Glutamatergic neuron (in vitro differentiated cells): ENCODE data around the gene PPP1R2. TPM values are rescaled to one million over a fixed set of nuclear protein-coding genes. Genes with fewer than 3 reads are reported as not detected.

Source experiments
- DNase-seq: peaks from one replicate; pipeline ENCODE4 v3.0.0; 2022
- H3K27ac Mint-ChIP-seq: one replicate; pipeline ENCODE4 v1.8.0; 2020; ENCODE audit warnings: mild to moderate bottlenecking, mixed read lengths, inconsistent platforms; ENCODE audit not compliant: unreplicated experiment
- H3K27me3 Mint-ChIP-seq: one replicate; pipeline ENCODE4 v1.8.0; 2020; ENCODE audit warnings: mild to moderate bottlenecking, moderate library complexity, mixed read lengths, inconsistent platforms; ENCODE audit not compliant: unreplicated experiment
- H3K36me3 Mint-ChIP-seq: one replicate; pipeline ENCODE4 v1.8.0; 2020; ENCODE audit warnings: mild to moderate bottlenecking, mixed read lengths, inconsistent platforms; ENCODE audit not compliant: unreplicated experiment
- H3K4me1 Mint-ChIP-seq: one replicate; pipeline ENCODE4 v1.8.0; 2020; ENCODE audit warnings: mild to moderate bottlenecking, low read depth, mixed read lengths, inconsistent platforms; ENCODE audit not compliant: unreplicated experiment
- H3K4me3 Mint-ChIP-seq: one replicate; pipeline ENCODE4 v1.8.0; 2020; ENCODE audit warnings: mild to moderate bottlenecking, mixed read lengths, inconsistent platforms; ENCODE audit not compliant: unreplicated experiment
- H3K9me3 Mint-ChIP-seq: one replicate; pipeline ENCODE4 v1.8.0; 2020; ENCODE audit warnings: mild to moderate bottlenecking, moderate library complexity, mixed read lengths, inconsistent platforms; ENCODE audit not compliant: unreplicated experiment
- total RNA-seq: library from RNA; stranded (reverse); fragmentation: NEBNext Ultra II Directional; extraction: Animal tissue kit (Norgen Biotek cat#: 25700); gene quantifications from one replicate; pipeline ENCODE4 v1.2.1, GENCODE V29; 2021; ENCODE audit not compliant: unreplicated experiment
- TF ChIP-seq, protein P1 (sequence below): fragments of 200-600 bp; sonication (generic); IDR thresholded peaks from one replicate; pipeline ENCODE4 v1.5.0; 2021; ENCODE audit not compliant: partially characterized antibody, unreplicated experiment

Gene PPP1R2
- total RNA-seq, 1 donor from 2014 or later: 29.7 TPM

GRCh38 chr3:195566797-195567196 lies 23.7 kb upstream of the PPP1R2 start:
- peaks cover 3% of the 10 kb centered on the region for H3K9me3 Mint-ChIP-seq
- H3K4me3 Mint-ChIP-seq: no peak overlapping the region

GRCh38 chr3:195565716-195566115 lies 22.6 kb upstream of the PPP1R2 start:
- TF ChIP-seq, protein P1, sequence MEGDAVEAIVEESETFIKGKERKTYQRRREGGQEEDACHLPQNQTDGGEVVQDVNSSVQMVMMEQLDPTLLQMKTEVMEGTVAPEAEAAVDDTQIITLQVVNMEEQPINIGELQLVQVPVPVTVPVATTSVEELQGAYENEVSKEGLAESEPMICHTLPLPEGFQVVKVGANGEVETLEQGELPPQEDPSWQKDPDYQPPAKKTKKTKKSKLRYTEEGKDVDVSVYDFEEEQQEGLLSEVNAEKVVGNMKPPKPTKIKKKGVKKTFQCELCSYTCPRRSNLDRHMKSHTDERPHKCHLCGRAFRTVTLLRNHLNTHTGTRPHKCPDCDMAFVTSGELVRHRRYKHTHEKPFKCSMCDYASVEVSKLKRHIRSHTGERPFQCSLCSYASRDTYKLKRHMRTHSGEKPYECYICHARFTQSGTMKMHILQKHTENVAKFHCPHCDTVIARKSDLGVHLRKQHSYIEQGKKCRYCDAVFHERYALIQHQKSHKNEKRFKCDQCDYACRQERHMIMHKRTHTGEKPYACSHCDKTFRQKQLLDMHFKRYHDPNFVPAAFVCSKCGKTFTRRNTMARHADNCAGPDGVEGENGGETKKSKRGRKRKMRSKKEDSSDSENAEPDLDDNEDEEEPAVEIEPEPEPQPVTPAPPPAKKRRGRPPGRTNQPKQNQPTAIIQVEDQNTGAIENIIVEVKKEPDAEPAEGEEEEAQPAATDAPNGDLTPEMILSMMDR: no peak
- H3K4me3 Mint-ChIP-seq: no peak overlapping the region
- no peak for DNase-seq
- H3K27ac Mint-ChIP-seq: no peak overlapping the region
- no peaks in the 10 kb centered on the region for H3K27me3 Mint-ChIP-seq
- H3K4me1 Mint-ChIP-seq: peaks cover 2% of the 10 kb centered on the region
- H3K9me3 Mint-ChIP-seq: peaks cover 3% of the 10 kb centered on the region
- H3K36me3 Mint-ChIP-seq: no peaks in the 10 kb centered on the region

More at GRCh38 chr3:195566797-195567196, 23.7 kb upstream of the PPP1R2 start:
- Mint-ChIP-seq H3K36me3 (no peaks in the 10 kb centered on the region), H3K4me1 (peaks cover 2% of the 10 kb centered on the region), H3K27me3 (no peaks in the 10 kb centered on the region), H3K27ac (no peak overlapping the region)
- DNase-seq: peak; percentile 49
- TF ChIP-seq, protein P1: no peak

- H3K9me3 Mint-ChIP-seq: no peaks in the 10 kb centered on the region
- no peak overlapping the region for H3K27ac Mint-ChIP-seq
- TF ChIP-seq, protein P1: no peak
- H3K27me3 Mint-ChIP-seq: no peaks in the 10 kb centered on the region
- no peaks in the 10 kb centered on the region for H3K36me3 Mint-ChIP-seq
- no peak for DNase-seq
- H3K4me1 Mint-ChIP-seq: peaks cover 8% of the 10 kb centered on the region
- H3K4me3 Mint-ChIP-seq: no peak overlapping the region
Measured at GRCh38 chr3:195563317-195563716, 20.2 kb upstream of the PPP1R2 start.

DNA sequence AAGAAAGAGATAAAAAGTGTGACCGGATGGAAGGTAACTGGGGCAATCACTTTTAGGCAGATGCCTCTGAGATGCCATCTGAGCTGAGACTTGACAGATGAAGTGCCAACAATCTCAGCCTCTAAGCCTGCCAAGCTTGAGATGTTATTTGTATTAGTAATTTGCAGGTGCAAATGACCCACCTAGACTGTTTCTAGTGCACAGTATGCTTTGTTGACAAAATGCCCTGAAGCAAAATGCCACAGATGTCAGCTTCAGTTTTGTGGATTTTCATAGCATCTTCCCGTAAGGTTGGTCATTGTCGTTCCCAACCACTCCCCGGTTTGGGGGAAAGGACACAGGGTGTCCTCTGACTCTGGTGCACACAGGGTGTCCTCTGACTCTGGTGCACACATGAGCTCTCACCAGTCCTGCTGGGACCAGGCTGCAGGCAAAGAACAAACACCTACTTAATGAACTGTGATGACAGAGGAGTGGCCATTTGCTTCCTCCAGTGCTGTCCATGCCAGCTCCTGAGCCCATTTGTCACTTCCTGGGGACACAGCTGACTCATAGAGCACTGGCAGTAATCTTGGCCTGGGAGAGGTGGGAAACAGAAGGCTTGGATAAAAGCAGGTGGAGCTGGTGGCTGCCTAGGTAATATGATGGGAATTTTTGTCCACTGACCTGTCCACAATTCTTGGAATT lies 16.7 kb upstream of the PPP1R2 start:
- no peak for DNase-seq
- H3K27me3 Mint-ChIP-seq: peaks cover 2% of the 10 kb centered on the region
- peaks cover 1% of the 10 kb centered on the region for H3K9me3 Mint-ChIP-seq
- TF ChIP-seq, protein P1: no peak
- H3K4me1 Mint-ChIP-seq: peaks cover 10% of the 10 kb centered on the region
- no peaks in the 10 kb centered on the region for H3K36me3 Mint-ChIP-seq
- H3K27ac Mint-ChIP-seq: no peak overlapping the region
- no peak overlapping the region for H3K4me3 Mint-ChIP-seq

DNA sequence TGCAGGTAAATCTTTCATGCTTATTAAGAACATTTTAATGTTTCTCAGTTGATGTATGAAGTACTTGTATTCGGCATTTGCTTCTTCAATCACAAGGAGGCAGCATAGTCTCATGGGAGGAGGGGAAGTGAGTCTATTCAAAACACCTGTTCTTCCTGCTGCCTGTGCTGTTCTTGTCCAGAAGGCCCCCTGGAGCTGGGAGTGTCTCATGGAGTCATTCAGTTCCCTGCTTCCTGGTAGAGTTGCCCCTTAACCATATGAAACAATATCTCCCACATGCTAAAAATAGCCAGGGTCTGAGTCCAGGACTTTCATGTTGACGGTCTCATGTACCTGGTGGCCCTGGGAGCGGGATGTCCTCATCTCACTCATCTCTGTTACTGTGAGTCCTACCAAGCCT lies 15.5 kb upstream of the PPP1R2 start:
- Mint-ChIP-seq H3K27me3 (peaks cover 4% of the 10 kb centered on the region), H3K4me1 (peaks cover 10% of the 10 kb centered on the region), H3K9me3 (peaks cover 1% of the 10 kb centered on the region), H3K4me3 (no peak overlapping the region), H3K27ac (no peak overlapping the region), H3K36me3 (no peaks in the 10 kb centered on the region)
- TF ChIP-seq, protein P1: no peak
- DNase-seq: no peak
